VCaP (cell line): ENCODE results near the gene THADA.

ENCODE experiments used
- H3K27ac ChIP-seq: fragments of 450-650 bp; 2 replicates; pipeline ENCODE4 v1.5.1; 2017
- CTCF ChIP-seq: fragments of 450-650 bp; conservative IDR thresholded peaks from 2 replicates; pipeline ENCODE4 v1.5.1; 2017; ENCODE audit warnings: mild to moderate bottlenecking, moderate library complexity

Gene THADA

GRCh38 chr2:43460174-43460546 lies 135.7 kb downstream of the THADA start:
- TF ChIP-seq CTCF: no peak
- H3K27ac ChIP-seq: no peak overlapping the region

GRCh38 chr2:43459446-43460173 lies 136.2 kb downstream of the THADA start:
- no peak overlapping the region for H3K27ac ChIP-seq
- TF ChIP-seq CTCF: no peak

GRCh38 chr2:43458014-43458628 lies 137.7 kb downstream of the THADA start:
- no peak for TF ChIP-seq CTCF
- H3K27ac ChIP-seq: no peak overlapping the region

GRCh38 chr2:43455731-43456642 lies 139.9 kb downstream of the THADA start:
- TF ChIP-seq CTCF: no peak
- no peak overlapping the region for H3K27ac ChIP-seq

GRCh38 chr2:43455296-43455695 lies 140.5 kb downstream of the THADA start:
- no peak for TF ChIP-seq CTCF

GRCh38 chr2:43454791-43455190 lies 141.0 kb downstream of the THADA start:
- H3K27ac ChIP-seq: no peak overlapping the region
- TF ChIP-seq CTCF: no peak

More at GRCh38 chr2:43455296-43455695, 140.5 kb downstream of the THADA start:
- H3K27ac ChIP-seq: no peak overlapping the region
